Peyer's patch (tissue), 4 donors: ENCODE data around the gene CXXC5. TPM values are rescaled to one million over a fixed set of nuclear protein-coding genes. Genes with fewer than 3 reads are reported as not detected.

Experiments used
- DNase-seq, 3 donors: peaks; one replicate each; pipeline ENCODE4 v3.0.0-alpha.2; 2017 to 2019
- H3K27ac ChIP-seq, 4 donors: fragments of 200-600 bp; sonication (generic); one replicate each; pipeline ENCODE4 v1.5.1; 2016 to 2019
- H3K27me3 ChIP-seq, 2 donors: fragments of 200-600 bp; sonication (generic); one replicate each; pipeline ENCODE4 v1.5.1; 2019
- H3K36me3 ChIP-seq, 3 donors: fragments of 200-600 bp; sonication (generic); one replicate each; pipeline ENCODE4 v1.5.1; 2016 to 2019
- H3K4me1 ChIP-seq, 4 donors: fragments of 200-600 bp; sonication (generic); one replicate each; pipeline ENCODE4 v1.5.1; 2016 to 2019
- H3K4me3 ChIP-seq, 4 donors: fragments of 200-600 bp; sonication (generic); 1 replicate in 3 of 4; 2 replicates in 1 of 4; pipeline ENCODE4 v1.5.1; 2016 to 2019; ENCODE audit warnings: mild to moderate bottlenecking in 1 of 4
- H3K9me3 ChIP-seq, 4 donors: fragments of 200-600 bp; sonication (generic); one replicate each; pipeline ENCODE4 v1.5.1; 2016 to 2019; ENCODE audit warnings: mild to moderate bottlenecking in 1 of 4
- POLR2A ChIP-seq, 2 donors: fragments of 450-650 bp; IDR thresholded peaks; one replicate each; pipeline ENCODE4 v1.5.1; 2017; ENCODE audit warnings: antibody characterized with exemption in 2 of 2, mild to moderate bottlenecking in 2 of 2, moderate library complexity in 2 of 2
- total RNA-seq, 4 donors: library from RNA; depleted of rRNA; stranded (reverse); fragments of >200 nt; gene quantifications; one replicate each; pipeline ENCODE4 v1.1.0, GENCODE V29; 2016
- TF ChIP-seq, protein P1 (sequence below), 6 experiments: fragments of 450-650 bp in 4 of 6; fragments of 200-600 bp in 2 of 6; sonication (generic) in 1 of 6; IDR thresholded peaks; one replicate each; pipeline ENCODE4 v1.5.1; 2017 to 2019; ENCODE audit warnings: antibody characterized with exemption in 6 of 6, mild to moderate bottlenecking in 3 of 6, moderate library complexity in 1 of 6

Gene CXXC5
- total RNA-seq, 4 donors from 2014 or later, result 21.7 to 49.5 (median 30.9) TPM

GRCh38 chr5:139639619-139640380, 8.3 kb upstream of the CXXC5 start:
- H3K4me1 ChIP-seq, result peaks cover 26 to 66% (median 31%) of the 10 kb centered on the region in 4 donors
- TF ChIP-seq, protein P1, sequence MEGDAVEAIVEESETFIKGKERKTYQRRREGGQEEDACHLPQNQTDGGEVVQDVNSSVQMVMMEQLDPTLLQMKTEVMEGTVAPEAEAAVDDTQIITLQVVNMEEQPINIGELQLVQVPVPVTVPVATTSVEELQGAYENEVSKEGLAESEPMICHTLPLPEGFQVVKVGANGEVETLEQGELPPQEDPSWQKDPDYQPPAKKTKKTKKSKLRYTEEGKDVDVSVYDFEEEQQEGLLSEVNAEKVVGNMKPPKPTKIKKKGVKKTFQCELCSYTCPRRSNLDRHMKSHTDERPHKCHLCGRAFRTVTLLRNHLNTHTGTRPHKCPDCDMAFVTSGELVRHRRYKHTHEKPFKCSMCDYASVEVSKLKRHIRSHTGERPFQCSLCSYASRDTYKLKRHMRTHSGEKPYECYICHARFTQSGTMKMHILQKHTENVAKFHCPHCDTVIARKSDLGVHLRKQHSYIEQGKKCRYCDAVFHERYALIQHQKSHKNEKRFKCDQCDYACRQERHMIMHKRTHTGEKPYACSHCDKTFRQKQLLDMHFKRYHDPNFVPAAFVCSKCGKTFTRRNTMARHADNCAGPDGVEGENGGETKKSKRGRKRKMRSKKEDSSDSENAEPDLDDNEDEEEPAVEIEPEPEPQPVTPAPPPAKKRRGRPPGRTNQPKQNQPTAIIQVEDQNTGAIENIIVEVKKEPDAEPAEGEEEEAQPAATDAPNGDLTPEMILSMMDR (IDR thresholded peaks at IDR 0.05), result no peak
- no peak for TF ChIP-seq POLR2A (IDR thresholded peaks at IDR 0.05)
- H3K36me3 ChIP-seq, result no peaks in the 10 kb centered on the region
- H3K27me3 ChIP-seq, result no peaks in the 10 kb centered on the region
- no peak overlapping the region for H3K4me3 ChIP-seq
- peak in 2 of 3 donors; percentile 47 to 48 for DNase-seq
- H3K9me3 ChIP-seq, result no peaks in the 10 kb centered on the region
- H3K27ac ChIP-seq, result peak overlapping the region in 1 of 4 donors; percentile 91

DNA sequence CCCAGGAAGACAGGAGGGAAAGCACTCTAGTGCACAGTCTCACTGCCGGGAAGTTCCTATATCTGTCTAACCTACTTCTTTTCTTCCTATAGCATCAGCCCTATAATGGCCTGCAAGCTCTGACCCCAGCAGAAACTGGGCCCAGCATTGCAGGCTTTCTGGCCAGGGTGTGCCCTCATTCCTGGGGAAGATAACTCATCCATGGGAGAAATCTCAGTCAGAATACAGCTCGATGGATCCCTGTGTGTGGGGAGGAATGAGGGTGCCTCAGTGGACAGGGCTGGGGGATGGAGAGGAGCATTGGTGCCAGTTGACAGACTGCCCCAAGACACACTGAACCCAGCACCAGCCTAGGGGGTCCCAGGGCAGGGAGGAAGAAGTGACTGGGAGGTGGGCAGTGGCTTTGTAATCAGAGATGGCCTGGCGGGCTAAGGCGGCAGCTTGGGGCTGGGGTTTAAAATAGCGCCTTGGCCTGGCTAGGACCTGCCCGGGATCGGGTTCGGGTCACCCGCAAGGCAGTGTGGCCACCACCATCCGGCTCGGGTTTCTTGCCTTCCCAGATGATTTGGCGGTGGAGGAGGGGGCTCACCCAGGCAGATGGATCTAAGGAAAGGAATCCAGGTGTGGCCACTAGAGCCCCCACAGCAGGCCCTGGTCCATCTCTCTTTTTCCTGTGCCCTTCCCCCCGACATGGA, 7.6 kb upstream of the CXXC5 start:
- H3K36me3 ChIP-seq, result no peaks in the 10 kb centered on the region
- no peaks in the 10 kb centered on the region for H3K9me3 ChIP-seq
- H3K4me3 ChIP-seq, result no peak overlapping the region
- DNase-seq, result peak in 2 of 3 donors; percentile 31 to 45
- peaks cover 25 to 61% (median 28%) of the 10 kb centered on the region in 4 donors for H3K4me1 ChIP-seq
- no peak overlapping the region for H3K27ac ChIP-seq
- TF ChIP-seq, protein P1 (IDR thresholded peaks at IDR 0.05), result no peak
- TF ChIP-seq POLR2A (IDR thresholded peaks at IDR 0.05), result no peak
- H3K27me3 ChIP-seq, result no peaks in the 10 kb centered on the region

DNA sequence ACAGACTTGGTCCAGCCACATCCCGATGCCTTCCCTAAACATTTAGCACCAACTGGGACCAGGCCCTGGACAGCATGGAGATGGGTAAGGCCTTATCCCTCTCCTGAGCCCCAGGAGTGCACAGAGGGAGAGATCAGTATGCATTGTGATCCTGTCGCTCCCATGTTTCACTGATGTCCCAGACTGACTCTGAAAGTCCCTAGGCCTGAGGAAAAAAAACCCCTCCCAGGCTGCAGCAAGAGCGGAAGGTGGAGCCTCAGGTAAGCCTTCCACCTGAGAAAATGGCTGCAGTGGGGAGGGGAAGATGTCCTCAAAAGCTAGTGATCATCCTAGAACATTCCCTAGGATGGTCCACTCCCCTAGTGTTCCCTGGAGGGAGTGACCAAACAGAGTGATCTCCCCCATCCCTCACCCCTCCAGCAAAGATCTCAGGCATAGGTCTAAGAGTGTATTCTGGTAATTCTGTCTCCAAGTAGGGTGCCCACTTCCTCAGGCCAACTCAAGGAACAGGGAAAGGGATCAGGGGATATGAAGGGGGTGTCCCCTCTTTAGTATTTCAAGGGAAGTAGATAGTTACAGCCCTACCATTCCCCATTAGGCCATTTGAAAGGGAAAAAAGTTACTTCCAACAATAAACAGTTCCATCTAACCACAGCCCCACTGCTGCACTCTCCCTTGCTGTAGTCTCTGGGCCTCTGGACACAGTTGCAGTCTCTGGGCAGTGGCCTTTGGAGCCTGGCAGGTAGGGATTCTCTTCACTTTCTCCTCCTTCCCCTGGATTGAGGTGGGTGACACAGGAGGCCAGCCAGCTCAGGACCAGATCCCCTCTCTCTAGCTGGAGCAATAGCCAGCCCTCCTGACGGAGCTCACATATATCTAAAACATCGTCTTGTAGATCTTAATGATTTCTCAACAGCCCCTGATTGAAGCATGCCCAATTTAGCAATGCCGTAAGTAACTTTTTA, 6.8 kb upstream of the CXXC5 start:
- Histone ChIP-seq H3K9me3 (no peaks in the 10 kb centered on the region), H3K4me3 (no peak overlapping the region), H3K27ac (peak overlapping the region in 1 of 4 donors; percentile 92), H3K4me1 (peaks cover 17 to 53% (median 23%) of the 10 kb centered on the region in 4 donors), H3K27me3 (no peaks in the 10 kb centered on the region), H3K36me3 (no peaks in the 10 kb centered on the region)
- peak in 2 of 3 donors; percentile 31 to 45 for DNase-seq
- TF ChIP-seq, protein P1 (IDR thresholded peaks at IDR 0.05), result no peak
- no peak for TF ChIP-seq POLR2A (IDR thresholded peaks at IDR 0.05)

GRCh38 chr5:139642213-139642612, 5.9 kb upstream of the CXXC5 start:
- H3K4me3 ChIP-seq, result no peak overlapping the region
- TF ChIP-seq, protein P1 (IDR thresholded peaks at IDR 0.05), result no peak
- TF ChIP-seq POLR2A (IDR thresholded peaks at IDR 0.05), result no peak
- H3K9me3 ChIP-seq, result no peaks in the 10 kb centered on the region
- H3K27me3 ChIP-seq, result no peaks in the 10 kb centered on the region
- H3K4me1 ChIP-seq, result peaks cover 16 to 52% (median 21%) of the 10 kb centered on the region in 4 donors
- peak; percentile 8 to 39 (median 34) for DNase-seq
- H3K27ac ChIP-seq, result peak overlapping the region in 1 of 4 donors; percentile 92
- H3K36me3 ChIP-seq, result no peaks in the 10 kb centered on the region
